Endothelial cell of umbilical vein (primary cell): ENCODE measurements around the gene HK3. TPM values are rescaled to one million over a fixed set of nuclear protein-coding genes. Genes with fewer than 3 reads are reported as not detected.

Experiments
- BruUV-seq: library from RNA; stranded (reverse); fragments of 400-500 nt; replicated peaks from 2 replicates; lab custom pipeline; 2021; lab: Mats Ljungman, UMichigan
- CTCF ChIA-PET: fragments of 300-600, 350-600 bp; sonication (Branson Sonifier 250); formaldehyde crosslinking; loops from one replicate; lab custom pipeline; 2021; ENCODE audit warnings: antibody characterized with exemption, inconsistent platforms; lab: Charles Lee
- POLR2A ChIA-PET: fragments of 300-600, 350-600 bp; sonication (Branson Sonifier 250); formaldehyde crosslinking; loops from one replicate; lab custom pipeline; 2021; ENCODE audit warnings: antibody characterized with exemption, inconsistent platforms; lab: Charles Lee
- DNase-seq: peaks from one replicate; pipeline ENCODE4 v3.0.0-alpha.2; 2011; ENCODE audit warnings: low read depth, low spot score
- FAIRE-seq: peaks from 2 replicates; lab custom pipeline; 2011; peaks lifted over from hg19 to GRCh38; lab: Jason Lieb, UNC
- H2AFZ ChIP-seq: 2 replicates; pipeline ENCODE4 v1.6.0; 2012; ENCODE audit warnings: low read depth, low read length, control low read depth, inconsistent platforms
- H3K27ac ChIP-seq: 2 replicates; pipeline ENCODE4 v1.5.1; 2011; ENCODE audit warnings: low read depth, mild to moderate bottlenecking, control low read depth, low read length, moderate library complexity; ENCODE audit not compliant: insufficient read depth
- H3K27me3 ChIP-seq, 2 experiments: 2 replicates each; pipeline versions ENCODE4 v1.6.0 to v1.6.1; 2011; ENCODE audit warnings: low read length in 2 of 2, mixed read lengths in 1 of 2; ENCODE audit not compliant: control insufficient read depth in 2 of 2, insufficient read depth in 2 of 2
- H3K36me3 ChIP-seq, 2 experiments: 2 replicates in 1 of 2; 3 replicates in 1 of 2; pipeline ENCODE4 v1.5.1; 2011; ENCODE audit warnings: low read length in 2 of 2, mild to moderate bottlenecking in 1 of 2, moderate library complexity in 1 of 2; ENCODE audit not compliant: control insufficient read depth in 2 of 2, insufficient read depth in 2 of 2; ENCODE audit errors: extremely low read depth in 1 of 2
- H3K4me1 ChIP-seq: 3 replicates; pipeline ENCODE4 v1.5.1; 2011; ENCODE audit warnings: mild to moderate bottlenecking, low read length; ENCODE audit not compliant: control insufficient read depth, insufficient read depth; ENCODE audit errors: extremely low read depth
- H3K4me2 ChIP-seq: 2 replicates; pipeline ENCODE4 v1.6.1; 2011; ENCODE audit warnings: low read length, control low read depth, mixed read lengths; ENCODE audit not compliant: insufficient read depth
- H3K4me3 ChIP-seq, 3 experiments: fragments of 200-600 bp in 1 of 3; sonication (generic), shearing (Covaris generic) in 1 of 3; replicated peaks in 1 of 3; 2 replicates each; pipeline ENCODE4 v1.5.1; 2011 to 2016; ENCODE audit warnings: control low read depth in 3 of 3, low read length in 3 of 3, mild to moderate bottlenecking in 2 of 3, inconsistent platforms in 1 of 3, low read depth in 1 of 3, moderate library complexity in 1 of 3; ENCODE audit not compliant: insufficient read depth in 1 of 3
- H3K79me2 ChIP-seq: 2 replicates; pipeline ENCODE4 v1.6.0; 2012; ENCODE audit warnings: low read length, inconsistent platforms; ENCODE audit not compliant: control insufficient read depth, insufficient read depth
- H3K9ac ChIP-seq: replicated peaks from 2 replicates; pipeline ENCODE3; 2011; ENCODE audit warnings: low read length, control low read depth; ENCODE audit not compliant: insufficient read depth; ENCODE audit errors: extremely low read depth
- H3K9me1 ChIP-seq: replicated peaks from 3 replicates; pipeline ENCODE4 v1.6.0; 2011; ENCODE audit warnings: mild to moderate bottlenecking, low read length; ENCODE audit not compliant: control insufficient read depth, insufficient read depth; ENCODE audit errors: extremely low read depth
- H3K9me3 ChIP-seq: replicated peaks from 2 replicates; pipeline ENCODE4 v1.5.1; 2012; ENCODE audit warnings: low read length, inconsistent platforms; ENCODE audit not compliant: control insufficient read depth, insufficient read depth
- H4K20me1 ChIP-seq: replicated peaks from 2 replicates; pipeline ENCODE3; 2011; ENCODE audit warnings: mild to moderate bottlenecking, low read length; ENCODE audit not compliant: control insufficient read depth, insufficient read depth; ENCODE audit errors: extremely low read depth
- EZH2 ChIP-seq: IDR thresholded peaks from 2 replicates; pipeline ENCODE4 v1.6.1; 2012; ENCODE audit warnings: borderline replicate concordance, low read depth, mild to moderate bottlenecking, moderate library complexity, low read length, inconsistent platforms; ENCODE audit not compliant: severe bottlenecking
- FOS ChIP-seq: IDR thresholded peaks from 2 replicates; pipeline ENCODE4 v1.6.1; 2011; ENCODE audit warnings: mild to moderate bottlenecking, low read length, moderate library complexity, borderline replicate concordance; ENCODE audit not compliant: insufficient read depth
- GATA2 ChIP-seq: IDR thresholded peaks from 2 replicates; pipeline ENCODE4 v1.7.0; 2011; ENCODE audit warnings: low read depth, mild to moderate bottlenecking, moderate library complexity, mixed read lengths, low read length; ENCODE audit not compliant: insufficient read length, insufficient read depth
- MAX ChIP-seq: IDR thresholded peaks from 2 replicates; pipeline ENCODE4 v1.6.1; 2011; ENCODE audit not compliant: insufficient read depth, insufficient read length
- MYC ChIP-seq: IDR thresholded peaks from one replicate; pipeline ENCODE4 v1.6.1; 2011; ENCODE audit warnings: mild to moderate bottlenecking, low read depth, low read length
- POLR2A ChIP-seq: IDR thresholded peaks from 2 replicates; pipeline ENCODE4 v1.6.1; 2012; ENCODE audit warnings: low read depth, mild to moderate bottlenecking, control low read depth, low read length
- POLR2AphosphoS5 ChIP-seq: IDR thresholded peaks from 2 replicates; pipeline ENCODE4 v1.6.1; 2012; ENCODE audit warnings: low read depth, mild to moderate bottlenecking, control low read depth, low read length, moderate library complexity; ENCODE audit not compliant: insufficient read depth
- dilution Hi-C: fragments of 300-500 bp; cut with MboI; formaldehyde crosslinking; loops from one replicate; pipeline ENCODE4 v1.15.0; 2019; ENCODE audit warnings: low sequenced_read_pairs; ENCODE audit not compliant: extremely low pct_ligation_motif_present
- intact Hi-C: fragments of 100-400 bp; cut with micrococcal nuclease; formaldehyde crosslinking; loops from one replicate; pipeline ENCODE4 v1.10.0; 2022
- polyA plus RNA-seq, 4 experiments: library from polyadenylated mRNA; depleted of rRNA in 3 of 4; stranded (reverse) in 3 of 4; unstranded in 1 of 4; fragments of >200 nt; gene quantifications; 2 replicates each; pipeline versions ENCODE4 v1.2.1 to v1.2.3, GENCODE V29; 2011 to 2012; ENCODE audit warnings: missing spikeins in 1 of 4
- total RNA-seq: library from RNA; stranded (reverse); gene quantifications from 2 replicates; pipeline ENCODE4 v1.2.3, GENCODE V29; 2021

Gene HK3
- total and polyA plus RNA-seq, 2 donors (not counting 3 experiments of a cell fraction or from before 2014, with no cell fraction given): not detected

- H3K9me1 ChIP-seq: no peaks in the 10 kb centered on the region
- TF ChIP-seq EZH2 (no peak), GATA2 (no peak), FOS (no peak), POLR2AphosphoS5 (no peak), MAX (no peak), POLR2A (no peak), MYC (no peak)
- no peak overlapping the region for H3K9ac ChIP-seq
- H3K27ac ChIP-seq: no peak overlapping the region
- H2AFZ ChIP-seq: no peak overlapping the region
- DNase-seq: no peak
- no peak overlapping the region for H3K4me3 ChIP-seq
- no peak for FAIRE-seq
- H3K4me1 ChIP-seq: no peaks in the 10 kb centered on the region
- no peaks in the 10 kb centered on the region for H3K79me2 ChIP-seq
- no peaks in the 10 kb centered on the region for H3K36me3 ChIP-seq
- no peaks in the 10 kb centered on the region for H4K20me1 ChIP-seq
- ChIA-PET POLR2A (no interaction called here), CTCF (interaction anchor here (1.1 kb wide), 1 partner anchor 221 kb away, joined by 3 read pairs; no protein-coding TSS in a partner anchor)
- no peak overlapping the region for H3K4me2 ChIP-seq
- intact Hi-C loops (loop anchor here (10.0 kb wide), 1 partner anchor 216 kb away; no protein-coding TSS in a partner anchor), dilution Hi-C loops (no loop called here)
- BruUV-seq: no TSS peak
- no peaks in the 10 kb centered on the region for H3K9me3 ChIP-seq
- H3K27me3 ChIP-seq: peaks cover 0 to 3% of the 10 kb centered on the region in 2 experiments
These were observed 18.0 kb downstream of the HK3 start for GRCh38 chr5:176881021-176881749.
